Measurements from ENCODE around the gene GOSR2.

DNA sequence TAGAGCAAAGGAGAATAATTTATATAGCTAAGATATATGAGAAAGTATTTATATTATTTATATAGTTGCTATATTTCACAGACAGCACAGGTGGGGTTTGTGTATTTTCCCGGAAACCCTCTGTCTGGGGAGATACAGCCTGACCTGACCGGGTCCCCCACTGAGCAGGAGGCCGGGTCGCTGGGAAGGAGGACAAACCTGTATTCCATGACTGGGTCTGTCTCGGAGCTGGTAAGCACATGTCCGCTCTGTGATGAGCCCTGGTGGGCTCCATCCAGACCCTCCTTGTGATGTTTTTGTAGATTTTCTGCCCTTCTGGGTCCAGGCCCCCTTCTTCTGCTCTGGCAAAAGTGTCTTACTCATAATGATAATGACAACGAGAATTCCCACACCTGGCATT lies 43.9 kb upstream of the GOSR2 start:
- no peak for TF ChIP-seq CTCF (IDR thresholded peaks at IDR 0.05)
- no peak for TF ChIP-seq POLR2AphosphoS5 (IDR thresholded peaks at IDR 0.05; ENCODE audit: low read depth, low read length)
- no peak for TF ChIP-seq TCF7L2 (IDR thresholded peaks at IDR 0.05; ENCODE audit: low read depth, low read length)
- no peak for TF ChIP-seq SIN3A (IDR thresholded peaks at IDR 0.05; ENCODE audit: borderline replicate concordance, insufficient read depth, low read depth, low read length)

Data from Panc1 (cell line).